ENCODE measurements around the gene BMP8A. TPM values are rescaled to one million over a fixed set of nuclear protein-coding genes. Genes with fewer than 3 reads are reported as not detected.

Gene BMP8A
- total and polyA plus RNA-seq, 10 of the 15 experiments (the other 5 are each of a cell fraction or from before 2014, with no cell fraction given) = not detected

DNA sequence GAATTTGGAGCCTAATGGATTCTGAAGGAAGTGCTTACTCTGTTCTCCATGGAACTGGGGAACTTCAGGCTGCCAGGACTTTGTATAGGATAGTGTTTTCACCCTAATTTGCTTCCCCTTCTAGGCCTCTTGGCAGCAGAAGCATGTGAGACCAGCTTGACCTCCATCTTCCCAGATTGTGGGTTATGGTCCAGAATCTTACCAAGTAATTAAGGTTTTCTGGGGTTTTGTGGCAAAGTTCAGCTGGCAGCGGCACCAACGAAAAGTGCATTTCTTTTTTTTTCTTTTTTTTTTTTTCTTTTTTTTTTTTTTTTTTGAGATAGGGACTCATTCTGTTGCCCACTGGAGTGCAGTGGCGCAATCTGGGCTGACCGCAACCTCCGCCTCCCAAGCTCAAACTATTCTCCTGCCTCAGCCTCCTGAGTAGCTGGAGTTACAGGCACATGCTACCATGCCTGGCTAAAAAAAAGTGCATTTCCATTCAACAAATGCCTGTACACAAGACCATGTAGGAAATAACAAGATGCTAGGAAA, 3.4 kb upstream of the BMP8A start:
- no TSS peak for BruUV-seq (replicated peaks)
- POLR2A ChIA-PET = interaction anchor here (0.6 kb wide), 1 partner anchor 161 kb away, joined by 4 read pairs; no protein-coding TSS in a partner anchor
- 0 out of 2 replicates have a peak, but pooled peaks cover 2% of the 10 kb centered on the region for H3K4me1 ChIP-seq (ENCODE audit: control insufficient read depth, insufficient read depth, low read length)
- RAD21 ChIA-PET (ENCODE audit: unreplicated experiment) = interaction anchor here (0.7 to 1.1 kb wide), 2 partner anchors 37 to 38 kb away, joined by 3 to 4 read pairs; no protein-coding TSS in a partner anchor
- WGBS (ENCODE audit: insufficient coverage, insufficient replicate concordance, low lambda C conversion rate, missing lambda C conversion rate) = 100% methylated on average over 5 of the region's 5 CpGs
- H3K36me3 ChIP-seq (ENCODE audit: control insufficient read depth in 2 of 2, insufficient read depth in 2 of 2, low read length in 1 of 2) = peaks cover 0 to 23% of the 10 kb centered on the region in 2 experiments
- CTCF ChIA-PET = interaction anchor here (3.1 kb wide), 1 partner anchor 51 kb away, joined by 13 read pairs; no protein-coding TSS in a partner anchor
- H3K4me3 ChIP-seq = no peak overlapping the region
- H3K9ac ChIP-seq (ENCODE audit: control insufficient read depth, insufficient read depth, low read length) = no peak overlapping the region
- SMC1A ChIA-PET (ENCODE audit: uncharacterized antibody, unreplicated experiment) = interaction anchor here (0.9 to 2.5 kb wide), 3 partner anchors 16 to 377 kb away, joined by 3 to 5 read pairs (median 4); no protein-coding TSS in a partner anchor
- ATAC-seq (no peak), DNase-seq (ENCODE audit: low read depth, low spot score) (no peak), FAIRE-seq (no peak)
- H3K4me2 ChIP-seq (ENCODE audit: control insufficient read depth, insufficient read depth) = no peak overlapping the region
- intact Hi-C loops (cut with micrococcal nuclease; ENCODE audit: unreplicated experiment) = loop anchor here (5.0 kb wide), 1 partner anchor 49 kb away; no protein-coding TSS in a partner anchor
- no peak overlapping the region for H2AFZ ChIP-seq (ENCODE audit: control insufficient read depth, low read depth, low read length)
- H3K27ac ChIP-seq (ENCODE audit: control insufficient read depth, insufficient read depth) = no peak overlapping the region
- no peaks in the 10 kb centered on the region for H3K9me3 ChIP-seq (replicated peaks; ENCODE audit: control insufficient read depth, insufficient read depth, low read length)
- H4K20me1 ChIP-seq (ENCODE audit: control insufficient read depth, insufficient read depth) = no peaks in the 10 kb centered on the region
- TF ChIP-seq YY1 (IDR thresholded peaks at IDR 0.05; ENCODE audit: low read depth, low read length) = no peak
- TF ChIP-seq RCOR1 (conservative IDR thresholded peaks at IDR 0.05; ENCODE audit: low read depth, low read length) = no peak
- TF ChIP-seq, protein P1, sequence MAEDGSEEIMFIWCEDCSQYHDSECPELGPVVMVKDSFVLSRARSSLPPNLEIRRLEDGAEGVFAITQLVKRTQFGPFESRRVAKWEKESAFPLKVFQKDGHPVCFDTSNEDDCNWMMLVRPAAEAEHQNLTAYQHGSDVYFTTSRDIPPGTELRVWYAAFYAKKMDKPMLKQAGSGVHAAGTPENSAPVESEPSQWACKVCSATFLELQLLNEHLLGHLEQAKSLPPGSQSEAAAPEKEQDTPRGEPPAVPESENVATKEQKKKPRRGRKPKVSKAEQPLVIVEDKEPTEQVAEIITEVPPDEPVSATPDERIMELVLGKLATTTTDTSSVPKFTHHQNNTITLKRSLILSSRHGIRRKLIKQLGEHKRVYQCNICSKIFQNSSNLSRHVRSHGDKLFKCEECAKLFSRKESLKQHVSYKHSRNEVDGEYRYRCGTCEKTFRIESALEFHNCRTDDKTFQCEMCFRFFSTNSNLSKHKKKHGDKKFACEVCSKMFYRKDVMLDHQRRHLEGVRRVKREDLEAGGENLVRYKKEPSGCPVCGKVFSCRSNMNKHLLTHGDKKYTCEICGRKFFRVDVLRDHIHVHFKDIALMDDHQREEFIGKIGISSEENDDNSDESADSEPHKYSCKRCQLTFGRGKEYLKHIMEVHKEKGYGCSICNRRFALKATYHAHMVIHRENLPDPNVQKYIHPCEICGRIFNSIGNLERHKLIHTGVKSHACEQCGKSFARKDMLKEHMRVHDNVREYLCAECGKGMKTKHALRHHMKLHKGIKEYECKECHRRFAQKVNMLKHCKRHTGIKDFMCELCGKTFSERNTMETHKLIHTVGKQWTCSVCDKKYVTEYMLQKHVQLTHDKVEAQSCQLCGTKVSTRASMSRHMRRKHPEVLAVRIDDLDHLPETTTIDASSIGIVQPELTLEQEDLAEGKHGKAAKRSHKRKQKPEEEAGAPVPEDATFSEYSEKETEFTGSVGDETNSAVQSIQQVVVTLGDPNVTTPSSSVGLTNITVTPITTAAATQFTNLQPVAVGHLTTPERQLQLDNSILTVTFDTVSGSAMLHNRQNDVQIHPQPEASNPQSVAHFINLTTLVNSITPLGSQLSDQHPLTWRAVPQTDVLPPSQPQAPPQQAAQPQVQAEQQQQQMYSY (CRISPR knock-in tag; IDR thresholded peaks at IDR 0.05) = no peak
- no peak for TF ChIP-seq SREBF2 (IDR thresholded peaks at IDR 0.05; ENCODE audit: low read length)
- TF ChIP-seq LARP7 (IDR thresholded peaks at IDR 0.05) = no peak
- TF ChIP-seq EP300 (IDR thresholded peaks at IDR 0.05; ENCODE audit: borderline replicate concordance in 1 of 2, control insufficient read depth in 1 of 2, low read depth in 2 of 2, low read length in 2 of 2) = no peak
- TF ChIP-seq CEBPB (IDR thresholded peaks at IDR 0.05; ENCODE audit: borderline replicate concordance in 1 of 2, low read depth in 2 of 2, low read length in 2 of 2) = no peak
- no peak for TF ChIP-seq BMI1 (IDR thresholded peaks at IDR 0.05; ENCODE audit: borderline replicate concordance)
- TF ChIP-seq, protein P2, sequence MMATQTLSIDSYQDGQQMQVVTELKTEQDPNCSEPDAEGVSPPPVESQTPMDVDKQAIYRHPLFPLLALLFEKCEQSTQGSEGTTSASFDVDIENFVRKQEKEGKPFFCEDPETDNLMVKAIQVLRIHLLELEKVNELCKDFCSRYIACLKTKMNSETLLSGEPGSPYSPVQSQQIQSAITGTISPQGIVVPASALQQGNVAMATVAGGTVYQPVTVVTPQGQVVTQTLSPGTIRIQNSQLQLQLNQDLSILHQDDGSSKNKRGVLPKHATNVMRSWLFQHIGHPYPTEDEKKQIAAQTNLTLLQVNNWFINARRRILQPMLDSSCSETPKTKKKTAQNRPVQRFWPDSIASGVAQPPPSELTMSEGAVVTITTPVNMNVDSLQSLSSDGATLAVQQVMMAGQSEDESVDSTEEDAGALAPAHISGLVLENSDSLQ (IDR thresholded peaks at IDR 0.05) = no peak
- no peak for TF ChIP-seq HDAC6 (IDR thresholded peaks at IDR 0.05; ENCODE audit: unreplicated experiment)
- TF ChIP-seq IKZF2 (IDR thresholded peaks at IDR 0.05) = no peak
- TF ChIP-seq SIN3A (IDR thresholded peaks at IDR 0.05; ENCODE audit: low read depth, low read length) = no peak
- no peak for TF ChIP-seq RBBP5 (conservative IDR thresholded peaks at IDR 0.05)
- TF ChIP-seq NFIC (IDR thresholded peaks at IDR 0.05; ENCODE audit: low read depth, low read length) = no peak
- TF ChIP-seq SUZ12 (IDR thresholded peaks at IDR 0.05; ENCODE audit: unreplicated experiment) = no peak
- H3K79me2 ChIP-seq (ENCODE audit: control insufficient read depth, insufficient read depth, low read length) = no peaks in the 10 kb centered on the region
- in situ Hi-C loops (cut with MboI) = loop anchor here (5.0 kb wide), 1 partner anchor 49 kb away; no protein-coding TSS in a partner anchor
- peaks cover 0 to 1% of the 10 kb centered on the region in 2 experiments; a peak in 1 of 4 replicates for H3K27me3 ChIP-seq (replicated peaks in 1 of 2; ENCODE audit: control insufficient read depth in 2 of 2, insufficient read depth in 2 of 2, low read length in 1 of 2)

Data from GM12878 (cell line).